HG03139 (cell line): Measurements from ENCODE around the gene DMRTC2.

Source experiments
- ATAC-seq: cut with Tn5 transposase; IDR thresholded peaks from one replicate; pipeline ENCODE4 v1.9.1; 2021; ENCODE audit not compliant: unreplicated experiment

Gene DMRTC2

DNA sequence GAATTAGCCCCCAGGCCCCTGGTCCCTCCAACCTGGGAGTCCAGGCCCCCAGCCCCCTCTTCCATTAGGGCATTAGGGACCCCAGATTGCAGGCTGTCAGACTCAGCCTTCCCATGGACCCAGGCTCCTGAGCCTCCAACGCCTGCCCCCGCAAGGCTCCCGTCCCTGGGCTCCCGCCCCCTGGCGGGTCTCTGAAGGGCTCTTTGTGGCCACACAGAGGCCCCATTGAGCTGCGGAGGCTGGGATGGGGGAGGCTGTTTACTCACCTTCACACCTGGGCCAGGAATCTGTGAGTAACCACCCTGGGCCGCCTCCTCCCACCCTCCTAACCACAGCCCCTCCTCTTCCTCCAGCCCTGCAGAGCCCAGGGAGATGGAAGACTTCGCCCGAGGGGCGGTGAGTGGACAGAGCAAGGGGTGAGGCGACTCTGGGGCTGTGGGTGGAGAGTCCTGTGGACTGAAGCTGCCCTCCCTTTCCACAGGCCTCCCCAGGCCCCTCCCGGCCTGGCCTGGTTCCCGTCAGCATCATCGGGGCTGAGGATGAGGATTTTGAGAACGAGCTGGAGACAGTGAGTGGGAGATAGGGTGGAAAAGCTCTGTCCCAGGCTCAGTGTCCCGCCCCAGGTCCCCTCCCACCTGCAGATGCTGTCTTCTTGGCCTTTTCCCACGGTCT lies 43.0 kb downstream of the DMRTC2 start:
- no peak for ATAC-seq

DNA sequence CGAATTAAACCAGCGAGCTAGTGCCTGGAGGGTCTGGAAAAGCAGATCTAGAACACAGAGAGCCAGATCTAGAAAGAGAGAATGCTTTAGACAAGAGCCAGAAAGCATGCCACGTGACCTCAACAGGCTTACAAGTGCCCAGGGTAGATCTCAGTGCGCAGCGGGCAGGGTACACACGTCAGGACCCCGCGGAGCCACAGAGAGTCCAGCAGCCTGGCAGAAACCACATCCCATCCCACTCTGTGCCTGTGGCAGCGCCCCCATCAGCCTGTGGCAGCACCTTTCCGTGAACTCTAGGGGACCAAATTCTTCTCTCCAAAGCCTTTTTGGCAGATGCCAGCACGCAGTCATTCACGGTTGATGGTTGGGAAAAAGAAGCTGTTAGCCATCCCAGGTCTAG lies 44.1 kb downstream of the DMRTC2 start:
- ATAC-seq, result no peak

DNA sequence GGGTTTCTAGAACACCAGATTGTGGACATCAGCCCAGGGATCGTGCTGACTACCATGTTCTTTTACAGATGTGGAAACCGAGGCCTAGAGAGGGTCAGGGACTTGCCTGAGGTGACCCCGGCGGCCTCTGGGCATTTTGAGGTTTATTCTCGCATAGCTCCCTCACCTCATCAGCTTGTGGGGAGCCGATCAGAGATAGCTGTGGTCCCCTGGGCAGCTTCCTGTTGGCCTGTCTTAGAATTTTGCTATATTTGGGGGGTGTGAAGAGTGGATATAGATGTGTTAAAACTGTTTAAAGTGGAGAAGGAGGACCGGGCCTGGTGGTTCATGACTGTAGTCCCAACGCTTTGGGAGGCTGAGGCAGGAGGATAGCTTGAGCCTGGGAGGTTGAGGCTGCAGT lies 45.1 kb downstream of the DMRTC2 start:
- no peak for ATAC-seq

DNA sequence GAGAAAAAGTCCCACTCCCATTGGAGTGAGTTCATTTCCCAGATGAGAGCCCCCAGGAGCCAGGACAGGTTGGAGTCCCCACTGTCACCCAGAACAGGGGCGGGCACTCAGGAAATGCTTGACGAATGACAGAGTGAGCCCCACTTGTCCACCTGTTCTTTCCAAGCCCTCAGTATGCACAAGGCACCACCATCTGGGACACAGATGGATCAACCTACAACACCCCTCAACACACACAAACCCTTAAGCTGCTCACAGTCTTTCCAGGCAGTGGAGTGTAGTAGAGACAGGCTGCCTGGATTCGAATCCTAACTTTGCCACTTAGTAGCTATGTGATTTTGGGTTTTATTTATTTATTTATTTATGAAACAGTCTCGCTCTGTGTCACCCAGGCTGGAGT lies 46.1 kb downstream of the DMRTC2 start:
- ATAC-seq, result no peak

DNA sequence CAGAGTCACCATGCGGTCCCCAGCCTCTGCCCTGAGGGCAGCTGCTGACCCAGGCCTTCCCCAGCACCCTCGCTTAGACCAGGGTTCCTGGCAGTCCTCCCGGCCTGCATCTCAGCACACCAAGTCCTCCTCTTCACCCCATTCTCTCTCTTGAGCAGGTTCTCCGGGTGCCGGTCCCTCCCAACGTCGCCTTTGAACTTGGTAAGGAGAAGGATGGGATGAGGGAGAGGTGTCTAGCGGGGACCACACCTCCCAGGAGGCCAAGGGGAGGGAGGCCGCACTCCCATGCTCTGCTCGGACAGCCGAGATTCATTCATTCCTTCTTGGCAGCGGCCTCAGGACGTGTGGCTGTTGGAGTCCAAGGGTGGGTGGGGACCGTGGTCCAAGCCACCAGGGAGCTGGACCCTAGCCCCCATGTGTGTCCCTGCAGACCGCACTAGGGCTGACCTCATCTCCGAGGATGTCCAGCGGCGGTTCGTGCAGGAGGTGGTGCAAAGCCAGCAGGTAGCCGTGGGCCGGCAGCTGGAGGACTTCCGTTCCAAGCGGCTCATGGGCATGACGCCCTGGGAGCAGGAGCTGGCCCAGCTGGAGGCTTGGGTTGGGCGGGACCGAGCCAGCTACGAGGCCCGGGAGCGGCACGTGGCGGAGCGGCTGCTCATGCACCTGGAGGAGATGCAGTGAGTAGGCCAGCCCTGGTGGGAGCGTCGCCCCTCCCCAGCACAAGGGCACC lies 47.5 kb downstream of the DMRTC2 start:
- no peak for ATAC-seq

DNA sequence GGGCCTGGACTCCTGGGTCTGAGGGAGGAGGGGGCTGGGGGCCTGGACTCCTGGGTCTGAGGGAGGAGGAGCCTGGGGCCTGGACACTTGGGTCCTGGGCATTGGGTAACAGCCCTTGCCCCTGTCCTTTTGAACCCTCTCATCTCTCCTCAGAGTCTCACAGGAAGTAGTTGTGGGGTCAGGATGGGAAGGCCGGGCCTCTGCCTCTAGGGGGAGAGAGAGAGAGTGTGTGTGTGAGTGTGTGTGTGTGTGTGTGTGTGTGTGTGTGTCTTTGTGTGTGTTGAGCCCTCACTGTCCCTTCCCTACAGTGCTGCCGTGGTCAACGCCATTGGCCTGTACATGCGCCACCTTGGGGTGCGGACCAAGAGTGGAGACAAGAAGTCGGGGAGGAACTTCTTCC lies 49.1 kb downstream of the DMRTC2 start:
- ATAC-seq, result no peak

DNA sequence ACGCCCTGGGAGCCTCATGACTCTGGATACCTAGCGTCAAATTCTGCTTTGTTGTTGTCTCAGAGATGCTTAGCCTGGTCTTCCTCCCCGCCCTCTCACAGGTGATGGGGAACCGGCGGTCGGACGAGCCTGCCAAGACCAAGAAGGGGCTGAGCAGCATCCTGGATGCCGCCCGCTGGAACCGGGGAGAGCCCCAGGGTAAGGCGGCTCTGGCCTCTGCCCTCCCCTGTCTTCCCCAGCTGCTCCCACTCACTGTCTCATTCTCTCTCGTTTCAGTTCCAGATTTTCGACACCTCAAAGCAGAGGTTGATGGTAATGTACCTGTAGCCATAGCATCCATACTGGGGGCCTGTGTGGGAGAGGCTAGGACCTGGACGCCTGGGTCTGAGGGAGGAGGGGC lies 49.5 kb downstream of the DMRTC2 start:
- ATAC-seq, result no peak

DNA sequence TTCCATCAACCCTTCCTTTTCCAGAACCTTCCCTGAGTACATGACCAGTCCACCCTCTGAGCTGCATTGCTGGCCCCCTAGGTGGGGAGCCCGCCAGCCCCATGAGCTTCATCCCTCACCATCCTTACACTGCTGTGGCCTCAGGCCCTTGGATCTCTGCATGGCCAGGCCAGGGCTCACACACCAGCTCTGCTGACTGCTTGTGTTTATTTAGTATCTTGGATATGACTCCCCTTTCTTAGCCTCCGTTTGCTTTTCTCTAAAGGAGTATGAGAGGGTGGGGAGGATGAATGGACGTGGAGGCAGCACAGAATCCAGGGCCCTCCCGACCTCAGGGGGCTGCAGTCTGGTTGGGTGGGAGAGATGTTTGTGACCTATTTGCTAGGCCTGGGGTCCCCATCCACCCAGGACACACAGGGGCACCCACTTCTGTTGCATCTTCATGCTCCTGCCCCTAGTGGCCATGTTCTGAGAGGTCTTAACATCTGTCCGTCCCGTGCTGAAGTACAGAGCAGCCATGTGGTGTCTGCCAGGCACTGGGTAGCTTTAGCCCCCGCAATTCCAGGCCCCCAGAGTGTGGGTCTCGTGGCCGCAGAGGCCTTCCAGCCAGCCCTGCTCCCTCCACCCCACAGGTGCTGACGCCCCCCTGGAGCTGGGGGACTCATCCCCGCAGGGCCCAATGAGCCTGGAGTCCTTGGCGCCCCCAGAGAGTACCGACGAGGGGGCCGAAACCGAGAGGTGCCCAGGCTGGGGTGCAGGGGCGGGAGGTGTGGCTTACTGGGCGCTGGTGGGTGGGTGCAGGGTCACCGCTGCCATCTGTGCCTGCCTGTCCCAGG lies 51.1 kb downstream of the DMRTC2 start:
- no peak for ATAC-seq

DNA sequence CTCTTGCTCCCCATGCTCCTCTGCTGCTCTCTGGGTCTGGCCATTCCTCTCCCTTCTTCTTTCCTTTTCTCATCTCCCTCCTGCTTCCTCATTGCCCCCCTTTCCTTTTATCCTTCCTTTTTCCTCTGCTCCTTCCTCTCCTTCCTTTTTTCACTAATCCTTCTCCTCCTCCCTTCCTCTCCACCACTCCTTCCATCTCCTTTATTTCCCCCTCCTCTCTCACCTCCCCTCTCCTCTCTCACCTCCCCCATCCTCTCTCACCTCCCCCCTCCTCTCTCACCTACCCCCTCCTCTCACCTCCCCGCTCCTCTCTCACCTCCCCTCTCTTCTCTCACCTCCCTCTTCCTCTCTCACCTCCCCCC lies 51.7 kb downstream of the DMRTC2 start:
- ATAC-seq, result no peak

DNA sequence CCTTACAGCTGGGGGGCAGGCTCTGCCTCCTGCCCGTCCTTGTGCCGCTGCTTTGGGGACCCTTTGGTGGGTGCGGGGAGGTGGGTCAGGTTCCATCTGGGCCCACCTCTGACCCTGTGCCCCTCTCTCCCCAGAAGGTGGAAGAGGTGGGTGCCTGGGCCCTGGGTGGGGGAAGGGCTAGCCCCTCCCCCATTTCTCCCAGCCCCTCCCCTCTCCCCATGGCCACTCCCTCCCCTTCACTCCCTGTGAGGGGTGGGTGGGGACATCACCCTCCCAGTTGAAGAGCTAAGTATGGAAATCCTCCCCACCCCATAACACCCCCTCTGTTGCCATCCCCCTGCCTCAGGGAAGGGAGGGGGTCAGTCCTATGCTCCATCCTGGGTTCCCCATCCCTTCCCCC lies 52.3 kb downstream of the DMRTC2 start:
- no peak for ATAC-seq

DNA sequence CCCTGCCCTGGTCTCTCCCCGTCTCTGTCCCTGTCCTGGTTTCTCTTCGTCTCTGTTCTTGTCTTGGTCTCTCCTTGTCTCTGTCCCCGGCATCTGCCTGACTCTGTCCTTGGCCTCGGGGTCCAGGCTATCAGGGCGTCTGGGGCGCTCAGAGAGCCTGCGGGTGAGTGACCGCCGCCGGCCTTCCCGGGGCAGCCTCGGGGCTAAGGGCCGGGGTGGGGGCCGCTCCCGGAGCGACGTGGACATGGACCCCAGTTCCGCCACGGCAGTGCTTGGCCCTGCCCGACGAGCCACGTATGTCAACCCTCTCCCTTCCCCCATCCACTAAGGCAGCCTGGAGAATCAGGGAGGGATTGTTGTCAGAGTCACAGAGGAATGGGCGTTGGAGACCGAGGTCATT lies 53.0 kb downstream of the DMRTC2 start:
- no peak for ATAC-seq

DNA sequence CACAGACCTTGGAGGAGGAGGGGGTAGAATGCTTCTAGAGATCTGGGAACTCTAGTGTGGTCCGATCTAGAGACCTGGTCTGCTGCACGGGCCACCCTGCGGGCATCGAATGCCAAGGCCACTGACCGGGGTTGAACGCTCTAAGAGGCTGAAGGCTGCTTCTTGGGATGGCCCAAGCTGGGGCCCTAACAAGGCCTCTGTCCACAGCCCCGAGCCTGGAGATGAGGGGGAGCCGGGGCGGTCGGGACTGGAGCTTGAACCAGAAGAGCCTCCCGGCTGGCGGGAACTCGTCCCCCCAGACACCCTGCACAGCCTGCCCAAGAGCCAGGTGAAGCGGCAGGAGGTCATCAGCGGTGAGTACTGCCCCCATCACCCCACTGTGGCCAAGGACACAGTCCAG lies 53.4 kb downstream of the DMRTC2 start:
- ATAC-seq, result no peak
